A204.1 (cell line): ENCODE results near the gene MLLT3.

ENCODE experiments used
- FAIRE-seq: peaks from 2 replicates; lab custom pipeline; 2012; peaks lifted over from hg19 to GRCh38; lab: Jason Lieb, UNC

The MLLT3 gene

GRCh38 chr9:20409321-20410092 is 212.8 kb downstream of the MLLT3 start:
- FAIRE-seq: no peak

- no peak for FAIRE-seq
These were observed 213.8 kb downstream of the MLLT3 start for GRCh38 chr9:20408513-20408912.

GRCh38 chr9:20407013-20407412 is 215.3 kb downstream of the MLLT3 start:
- no peak for FAIRE-seq

- no peak for FAIRE-seq
These were observed 216.0 kb downstream of the MLLT3 start for GRCh38 chr9:20406344-20406743.

- FAIRE-seq: no peak
These were observed 216.7 kb downstream of the MLLT3 start for GRCh38 chr9:20405616-20406015.

- FAIRE-seq: no peak
These were observed 217.2 kb downstream of the MLLT3 start for GRCh38 chr9:20405078-20405477.

- FAIRE-seq: no peak
These were observed 218.0 kb downstream of the MLLT3 start for GRCh38 chr9:20404192-20404813.

GRCh38 chr9:20403346-20403745 is 219.0 kb downstream of the MLLT3 start:
- FAIRE-seq: no peak

- FAIRE-seq: no peak
These were observed 219.9 kb downstream of the MLLT3 start for GRCh38 chr9:20402273-20402875.

- FAIRE-seq: no peak
These were observed 223.6 kb downstream of the MLLT3 start for GRCh38 chr9:20398536-20399338.

- FAIRE-seq: no peak
These were observed 225.0 kb downstream of the MLLT3 start for GRCh38 chr9:20397348-20397747.

GRCh38 chr9:20396509-20396908 is 225.8 kb downstream of the MLLT3 start:
- FAIRE-seq: no peak

- no peak for FAIRE-seq
These were observed 226.6 kb downstream of the MLLT3 start for GRCh38 chr9:20395651-20396050.

- no peak for FAIRE-seq
These were observed 227.3 kb downstream of the MLLT3 start for GRCh38 chr9:20394969-20395368.

GRCh38 chr9:20391208-20391607 is 231.1 kb downstream of the MLLT3 start:
- no peak for FAIRE-seq

- FAIRE-seq: no peak
These were observed 231.9 kb downstream of the MLLT3 start for GRCh38 chr9:20390400-20390799.

- FAIRE-seq: no peak
These were observed 235.2 kb downstream of the MLLT3 start for GRCh38 chr9:20387062-20387461.

GRCh38 chr9:20384642-20385041 is 237.7 kb downstream of the MLLT3 start:
- FAIRE-seq: no peak

GRCh38 chr9:20382460-20383071 is 239.7 kb downstream of the MLLT3 start:
- FAIRE-seq: no peak

GRCh38 chr9:20380546-20380945 is 241.8 kb downstream of the MLLT3 start:
- FAIRE-seq: no peak

- FAIRE-seq: no peak
These were observed 242.5 kb downstream of the MLLT3 start for GRCh38 chr9:20379804-20380225.

- no peak for FAIRE-seq
These were observed 243.4 kb downstream of the MLLT3 start for GRCh38 chr9:20378851-20379250.
